GM12878 (cell line): Measurements from ENCODE around the gene GMDS. TPM values are rescaled to one million over a fixed set of nuclear protein-coding genes. Genes with fewer than 3 reads are reported as not detected.

Source experiments
- ATAC-seq: fragments of 200-7000 bp; cut with Tn5 transposase; 3 replicates; pipeline ENCODE4 v1.9.1; 2020; ENCODE audit warnings: mild to moderate bottlenecking, moderate library complexity
- BruUV-seq: library from RNA; stranded (reverse); fragments of 400-500 nt; replicated peaks from 2 replicates; lab custom pipeline; 2021; lab: Mats Ljungman, UMichigan
- CTCF ChIA-PET: fragments of 300-600 bp; sonication (Branson Sonifier 250); formaldehyde crosslinking; extraction: SDS; loops from one replicate; lab custom pipeline; 2021; ENCODE audit warnings: inconsistent platforms; lab: Yijun Ruan, JAX
- POLR2A ChIA-PET: fragments of 350-600 bp; formaldehyde crosslinking; extraction: SDS; loops from one replicate; lab custom pipeline; 2021; ENCODE audit warnings: inconsistent platforms; lab: Charles Lee
- RAD21 ChIA-PET: fragments of 300-600 bp; sonication (Branson Sonifier 250); formaldehyde crosslinking; loops from one replicate; lab custom pipeline; 2023; ENCODE audit warnings: antibody characterized with exemption; ENCODE audit not compliant: unreplicated experiment; lab: Charles Lee
- SMC1A ChIA-PET: fragments of 300-600 bp; sonication (Branson Sonifier 250); formaldehyde crosslinking; loops from one replicate; lab custom pipeline; 2023; ENCODE audit not compliant: unreplicated experiment, uncharacterized antibody; lab: Charles Lee
- DNase-seq: peaks from one replicate; pipeline ENCODE4 v3.0.0-alpha.2; 2011; ENCODE audit warnings: low read depth, low spot score
- FAIRE-seq: peaks from 3 replicates; lab custom pipeline; 2011; peaks lifted over from hg19 to GRCh38; lab: Jason Lieb, UNC
- H2AFZ ChIP-seq: 2 replicates; pipeline ENCODE4 v1.6.0; 2011; ENCODE audit warnings: low read depth, low read length, control low read depth; ENCODE audit not compliant: control insufficient read depth
- H3K27ac ChIP-seq: 2 replicates; pipeline ENCODE4 v1.5.1; 2011; ENCODE audit warnings: control low read depth; ENCODE audit not compliant: control insufficient read depth, insufficient read depth
- H3K27me3 ChIP-seq, 2 experiments: replicated peaks in 1 of 2; 2 replicates each; pipeline versions ENCODE4 v1.6.0 to v1.6.1; 2011; ENCODE audit warnings: low read length in 1 of 2; ENCODE audit not compliant: control insufficient read depth in 2 of 2, insufficient read depth in 2 of 2
- H3K36me3 ChIP-seq, 2 experiments: 2 replicates each; pipeline ENCODE4 v1.5.1; 2011; ENCODE audit warnings: low read length in 1 of 2; ENCODE audit not compliant: control insufficient read depth in 2 of 2, insufficient read depth in 2 of 2
- H3K4me1 ChIP-seq: 2 replicates; pipeline ENCODE4 v1.6.1; 2011; ENCODE audit warnings: mild to moderate bottlenecking, low read length, moderate library complexity, mixed read lengths; ENCODE audit not compliant: control insufficient read depth, insufficient read depth
- H3K4me2 ChIP-seq: 2 replicates; pipeline ENCODE4 v1.6.0; 2011; ENCODE audit warnings: control low read depth; ENCODE audit not compliant: control insufficient read depth, insufficient read depth
- H3K4me3 ChIP-seq: fragments of 200-600 bp; sonication (generic); 2 replicates; pipeline ENCODE4 v1.5.1; 2016
- H3K79me2 ChIP-seq: 2 replicates; pipeline ENCODE4 v1.6.0; 2011; ENCODE audit warnings: low read length; ENCODE audit not compliant: control insufficient read depth, insufficient read depth
- H3K9ac ChIP-seq: 2 replicates; pipeline ENCODE4 v1.8.0; 2011; ENCODE audit warnings: low read length, control low read depth, mixed read lengths; ENCODE audit not compliant: control insufficient read depth, insufficient read depth
- H3K9me3 ChIP-seq: replicated peaks from 3 replicates; pipeline ENCODE4 v1.5.1; 2011; ENCODE audit warnings: mild to moderate bottlenecking, low read length; ENCODE audit not compliant: control insufficient read depth, insufficient read depth
- H4K20me1 ChIP-seq: 2 replicates; pipeline ENCODE4 v1.6.0; 2011; ENCODE audit not compliant: control insufficient read depth, insufficient read depth
- POLR2A ChIP-seq: IDR thresholded peaks from 2 replicates; pipeline ENCODE4 v1.6.1; 2011; ENCODE audit warnings: low read depth, mild to moderate bottlenecking, low read length
- SREBF2 ChIP-seq: IDR thresholded peaks from 2 replicates; pipeline ENCODE4 v1.6.1; 2012; ENCODE audit warnings: mild to moderate bottlenecking, low read length
- WGBS: methylation state at CpG from one replicate; pipeline ENCODE4 v1.1.6; 2016; ENCODE audit warnings: low lambda C conversion rate; ENCODE audit not compliant: insufficient replicate concordance, insufficient coverage; ENCODE audit errors: missing lambda C conversion rate; 5-methylcytosine and 5-hydroxymethylcytosine counted together
- in situ Hi-C: fragments of 300-500 bp; cut with MboI; formaldehyde crosslinking; loops from 9 replicates; pipeline ENCODE4 v1.14.3; 2018; ENCODE audit warnings: mixed read lengths
- intact Hi-C: fragments of 100-400 bp; cut with micrococcal nuclease; formaldehyde crosslinking; loops from one replicate; pipeline ENCODE4 v1.14.2; 2022; ENCODE audit not compliant: unreplicated experiment
- polyA plus RNA-seq, 11 experiments: library from polyadenylated mRNA; depleted of rRNA in 4 of 11; unstranded in 6 of 11; stranded (reverse) in 5 of 11; fragments of >200 nt; fragmentation: Nextera tagmentation in 4 of 11; fragmentation: Illumina TruSeq in 1 of 11; extraction: Ambion mirVana in 4 of 11; extraction: Trizol in 1 of 11; gene quantifications; 1 replicate in 1 of 11; 2 replicates in 10 of 11; pipeline versions ENCODE4 v1.2.1 to v1.2.3, GENCODE V29; 2011 to 2016; ENCODE audit warnings: inconsistent platforms in 2 of 11, missing spikeins in 2 of 11, low read depth in 1 of 11
- total RNA-seq, 4 experiments: library from RNA; depleted of rRNA in 3 of 4; stranded (reverse); fragments of >200 nt in 3 of 4; fragmentation: Illumina TruSeq in 1 of 4; extraction: Trizol in 1 of 4; gene quantifications; 2 replicates each; pipeline versions ENCODE4 v1.2.1 to v1.2.3, GENCODE V29; 2013 to 2021
- TF ChIP-seq, protein P1 (sequence below): fragments of 450-650 bp; conservative IDR thresholded peaks from 2 replicates; pipeline ENCODE4 v1.6.1; 2017; ENCODE audit warnings: mild to moderate bottlenecking, moderate library complexity

GMDS gene
- total and polyA plus RNA-seq, 10 of the 15 experiments (the other 5 are each of a cell fraction or from before 2014, with no cell fraction given), result 0.61 to 53.8 (median 29.3) TPM

DNA sequence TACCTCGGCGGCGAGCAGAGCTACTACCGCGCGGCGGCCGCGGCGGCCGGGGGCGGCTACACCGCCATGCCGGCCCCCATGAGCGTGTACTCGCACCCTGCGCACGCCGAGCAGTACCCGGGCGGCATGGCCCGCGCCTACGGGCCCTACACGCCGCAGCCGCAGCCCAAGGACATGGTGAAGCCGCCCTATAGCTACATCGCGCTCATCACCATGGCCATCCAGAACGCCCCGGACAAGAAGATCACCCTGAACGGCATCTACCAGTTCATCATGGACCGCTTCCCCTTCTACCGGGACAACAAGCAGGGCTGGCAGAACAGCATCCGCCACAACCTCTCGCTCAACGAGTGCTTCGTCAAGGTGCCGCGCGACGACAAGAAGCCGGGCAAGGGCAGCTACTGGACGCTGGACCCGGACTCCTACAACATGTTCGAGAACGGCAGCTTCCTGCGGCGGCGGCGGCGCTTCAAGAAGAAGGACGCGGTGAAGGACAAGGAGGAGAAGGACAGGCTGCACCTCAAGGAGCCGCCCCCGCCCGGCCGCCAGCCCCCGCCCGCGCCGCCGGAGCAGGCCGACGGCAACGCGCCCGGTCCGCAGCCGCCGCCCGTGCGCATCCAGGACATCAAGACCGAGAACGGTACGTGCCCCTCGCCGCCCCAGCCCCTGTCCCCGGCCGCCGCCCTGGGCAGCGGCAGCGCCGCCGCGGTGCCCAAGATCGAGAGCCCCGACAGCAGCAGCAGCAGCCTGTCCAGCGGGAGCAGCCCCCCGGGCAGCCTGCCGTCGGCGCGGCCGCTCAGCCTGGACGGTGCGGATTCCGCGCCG, 634.7 kb downstream of the GMDS start (continued):
- TF ChIP-seq, protein P1, sequence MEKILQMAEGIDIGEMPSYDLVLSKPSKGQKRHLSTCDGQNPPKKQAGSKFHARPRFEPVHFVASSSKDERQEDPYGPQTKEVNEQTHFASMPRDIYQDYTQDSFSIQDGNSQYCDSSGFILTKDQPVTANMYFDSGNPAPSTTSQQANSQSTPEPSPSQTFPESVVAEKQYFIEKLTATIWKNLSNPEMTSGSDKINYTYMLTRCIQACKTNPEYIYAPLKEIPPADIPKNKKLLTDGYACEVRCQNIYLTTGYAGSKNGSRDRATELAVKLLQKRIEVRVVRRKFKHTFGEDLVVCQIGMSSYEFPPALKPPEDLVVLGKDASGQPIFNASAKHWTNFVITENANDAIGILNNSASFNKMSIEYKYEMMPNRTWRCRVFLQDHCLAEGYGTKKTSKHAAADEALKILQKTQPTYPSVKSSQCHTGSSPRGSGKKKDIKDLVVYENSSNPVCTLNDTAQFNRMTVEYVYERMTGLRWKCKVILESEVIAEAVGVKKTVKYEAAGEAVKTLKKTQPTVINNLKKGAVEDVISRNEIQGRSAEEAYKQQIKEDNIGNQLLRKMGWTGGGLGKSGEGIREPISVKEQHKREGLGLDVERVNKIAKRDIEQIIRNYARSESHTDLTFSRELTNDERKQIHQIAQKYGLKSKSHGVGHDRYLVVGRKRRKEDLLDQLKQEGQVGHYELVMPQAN, result no peak

DNA sequence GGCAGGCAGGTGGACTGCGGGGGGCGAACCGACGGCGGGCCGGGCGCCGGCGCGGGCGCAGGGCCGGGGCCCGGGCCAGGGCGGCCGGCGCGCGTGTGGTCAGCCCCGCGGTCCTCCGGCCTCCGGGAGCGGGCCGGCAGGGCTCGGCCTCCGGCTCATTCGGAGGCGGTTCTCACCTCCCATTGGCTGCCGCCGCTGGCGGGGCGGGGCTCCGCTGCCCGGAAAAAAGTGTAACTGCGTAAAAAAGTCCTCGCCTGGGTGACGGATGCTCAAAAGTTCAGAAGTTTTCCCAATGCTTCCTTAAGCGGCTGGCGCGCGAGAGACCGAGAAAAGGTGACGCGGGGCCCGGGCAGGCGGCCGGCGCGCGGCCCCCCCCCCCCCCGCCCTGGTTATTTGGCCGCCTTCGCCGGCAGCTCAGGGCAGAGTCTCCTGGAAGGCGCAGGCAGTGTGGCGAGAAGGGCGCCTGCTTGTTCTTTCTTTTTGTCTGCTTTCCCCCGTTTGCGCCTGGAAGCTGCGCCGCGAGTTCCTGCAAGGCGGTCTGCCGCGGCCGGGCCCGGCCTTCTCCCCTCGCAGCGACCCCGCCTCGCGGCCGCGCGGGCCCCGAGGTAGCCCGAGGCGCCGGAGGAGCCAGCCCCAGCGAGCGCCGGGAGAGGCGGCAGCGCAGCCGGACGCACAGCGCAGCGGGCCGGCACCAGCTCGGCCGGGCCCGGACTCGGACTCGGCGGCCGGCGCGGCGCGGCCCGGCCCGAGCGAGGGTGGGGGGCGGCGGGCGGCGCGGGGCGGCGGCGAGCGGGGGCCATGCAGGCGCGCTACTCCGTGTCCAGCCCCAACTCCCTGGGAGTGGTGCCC, 635.5 kb downstream of the GMDS start, which contains the start of gene FOXC1:
Gene FOXC1, plus strand, starts transcription at position 268 of the 849 bp plus-strand sequence. Its CDS starts 531 bp downstream, at position 799.
- H3K9ac ChIP-seq, result no peak within 1 kb of the TSS; the same call in 1 of the 2 replicates
- in situ Hi-C loops (loop anchor here (5.0 kb wide), 1 partner anchor 582 kb away; no protein-coding TSS in a partner anchor), intact Hi-C loops (loop anchor here (5.0 to 10.0 kb wide), 2 partner anchors 165 to 187 kb away; no protein-coding TSS in a partner anchor)
- ATAC-seq (peak; percentile 83), FAIRE-seq (no peak), DNase-seq (no peak)
- TF ChIP-seq POLR2A (peak; percentile 28; the same call in 1 of the 2 replicates), SREBF2 (no peak)
- H3K79me2 ChIP-seq, result no peaks in the 10 kb centered on the region
- no peaks in the 10 kb centered on the region for H3K36me3 ChIP-seq
- H3K9me3 ChIP-seq, result no peaks in the 10 kb centered on the region; the same call in 2 of the 3 replicates
- H3K4me3 ChIP-seq, result peak within 1 kb of the TSS; percentile 72
- ChIA-PET RAD21 (interaction anchor here (1.2 to 1.3 kb wide), 2 partner anchors 494 to 585 kb away, joined by 3 to 4 read pairs; no protein-coding TSS in a partner anchor), POLR2A (no interaction called here), SMC1A (no interaction called here), CTCF (no interaction called here)
- peak within 1 kb of the TSS; percentile 87 for H3K4me2 ChIP-seq
- peak within 1 kb of the TSS; percentile 53 for H2AFZ ChIP-seq
- WGBS, result under 1% methylated on average over 20 of the region's 115 CpGs
- H3K4me1 ChIP-seq, result peaks cover 10% of the 10 kb centered on the region
- no TSS peak for BruUV-seq
- H3K27ac ChIP-seq, result no peak within 1 kb of the TSS
- H4K20me1 ChIP-seq, result 0 out of 2 replicates have a peak, but pooled peaks cover 6% of the 10 kb centered on the region
- peaks cover 27 to 36% of the 10 kb centered on the region in 2 experiments for H3K27me3 ChIP-seq
